ENCODE results near the gene CDKN1B.

DNA sequence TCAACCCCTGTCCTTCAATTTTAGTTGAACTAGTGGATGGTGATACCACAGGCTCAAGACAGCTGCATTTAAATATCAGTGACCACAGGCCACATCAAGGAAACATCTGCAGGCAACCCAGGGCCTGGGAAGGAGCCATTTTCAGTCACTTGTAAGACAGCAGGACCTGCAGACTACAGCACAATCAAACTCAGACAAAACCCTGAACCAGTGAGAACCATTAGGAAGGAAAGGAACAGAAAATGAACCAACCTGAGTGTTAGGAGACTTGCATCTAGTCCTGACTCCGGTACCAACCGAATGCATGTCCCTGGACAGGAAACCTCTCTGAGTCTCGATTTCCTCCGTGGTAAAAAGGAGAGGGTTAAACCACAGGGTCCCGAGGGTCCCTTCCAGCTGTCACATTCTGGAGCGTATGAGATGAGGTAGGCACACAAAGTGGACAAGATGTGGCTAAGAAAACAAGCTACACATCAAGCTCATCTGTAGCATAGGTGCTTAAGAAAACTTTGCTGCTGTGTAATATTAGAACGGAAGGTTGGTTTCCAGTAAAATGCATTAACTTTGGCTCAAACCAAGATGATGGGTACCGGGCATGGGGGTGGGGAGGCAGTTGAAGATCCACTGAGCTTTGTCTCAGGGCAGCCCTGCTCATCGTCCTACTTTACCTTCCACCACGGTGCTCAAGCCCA is 1.6 kb upstream of the CDKN1B start:
- TF ChIP-seq, protein P1, sequence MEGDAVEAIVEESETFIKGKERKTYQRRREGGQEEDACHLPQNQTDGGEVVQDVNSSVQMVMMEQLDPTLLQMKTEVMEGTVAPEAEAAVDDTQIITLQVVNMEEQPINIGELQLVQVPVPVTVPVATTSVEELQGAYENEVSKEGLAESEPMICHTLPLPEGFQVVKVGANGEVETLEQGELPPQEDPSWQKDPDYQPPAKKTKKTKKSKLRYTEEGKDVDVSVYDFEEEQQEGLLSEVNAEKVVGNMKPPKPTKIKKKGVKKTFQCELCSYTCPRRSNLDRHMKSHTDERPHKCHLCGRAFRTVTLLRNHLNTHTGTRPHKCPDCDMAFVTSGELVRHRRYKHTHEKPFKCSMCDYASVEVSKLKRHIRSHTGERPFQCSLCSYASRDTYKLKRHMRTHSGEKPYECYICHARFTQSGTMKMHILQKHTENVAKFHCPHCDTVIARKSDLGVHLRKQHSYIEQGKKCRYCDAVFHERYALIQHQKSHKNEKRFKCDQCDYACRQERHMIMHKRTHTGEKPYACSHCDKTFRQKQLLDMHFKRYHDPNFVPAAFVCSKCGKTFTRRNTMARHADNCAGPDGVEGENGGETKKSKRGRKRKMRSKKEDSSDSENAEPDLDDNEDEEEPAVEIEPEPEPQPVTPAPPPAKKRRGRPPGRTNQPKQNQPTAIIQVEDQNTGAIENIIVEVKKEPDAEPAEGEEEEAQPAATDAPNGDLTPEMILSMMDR (IDR thresholded peaks at IDR 0.05), result no peak
- no peak for TF ChIP-seq POLR2A (IDR thresholded peaks at IDR 0.05)

All from heart left ventricle (tissue), 13 donors.